ENCODE data around the gene KRT37.
A peak's percentile ranks its signal among the peaks of the same experiment; 100 is the strongest.
"Not testable (repeated sequence)": the region's sequence is repeated elsewhere in the genome, so short reads cannot be mapped to it uniquely, and the experiment has no call there.

The KRT37 gene

DNA sequence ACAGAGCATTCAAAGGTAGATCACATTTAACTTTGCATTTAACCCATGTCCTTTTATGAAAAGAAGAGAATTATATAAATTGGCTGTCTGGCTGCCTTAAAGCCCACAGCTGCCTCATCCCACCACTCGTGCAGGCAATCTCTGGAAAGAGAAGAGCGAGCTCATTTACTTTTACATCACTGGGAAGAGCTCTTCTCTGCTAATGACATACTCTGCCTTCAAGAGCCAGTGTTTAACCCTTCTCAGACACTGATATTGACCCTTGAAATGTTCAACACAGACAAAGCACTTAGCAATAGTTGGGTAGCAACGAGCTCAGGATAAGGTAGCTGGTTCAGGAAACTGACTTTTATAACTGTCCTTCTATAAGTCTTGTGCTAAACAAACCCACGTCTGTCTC lies 9.6 kb upstream of the KRT37 start:
- DNase-seq, result no peak

GRCh38 chr17:41433586-41433985 lies 9.2 kb upstream of the KRT37 start:
- no peak for DNase-seq

DNA sequence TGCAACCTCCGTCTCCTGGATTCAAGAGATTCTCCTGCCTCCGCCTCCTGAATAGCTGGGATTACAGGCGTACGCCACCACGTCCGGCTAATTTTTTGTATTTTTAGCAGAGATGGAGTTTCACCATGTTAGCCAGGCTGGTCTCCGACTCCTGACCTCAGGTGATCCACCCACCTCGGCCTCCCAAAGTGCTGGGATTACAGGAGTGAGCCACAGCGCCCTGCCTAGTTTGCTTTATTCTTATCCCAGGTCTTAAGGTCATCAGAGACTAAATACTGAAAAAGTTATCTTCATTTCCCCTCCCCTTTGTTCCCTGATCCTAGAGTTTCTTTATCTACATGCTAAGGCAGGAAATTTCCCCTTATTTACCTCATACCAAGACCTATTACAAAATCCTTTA lies 6.0 kb upstream of the KRT37 start:
- not testable (repeated sequence) for DNase-seq

DNA sequence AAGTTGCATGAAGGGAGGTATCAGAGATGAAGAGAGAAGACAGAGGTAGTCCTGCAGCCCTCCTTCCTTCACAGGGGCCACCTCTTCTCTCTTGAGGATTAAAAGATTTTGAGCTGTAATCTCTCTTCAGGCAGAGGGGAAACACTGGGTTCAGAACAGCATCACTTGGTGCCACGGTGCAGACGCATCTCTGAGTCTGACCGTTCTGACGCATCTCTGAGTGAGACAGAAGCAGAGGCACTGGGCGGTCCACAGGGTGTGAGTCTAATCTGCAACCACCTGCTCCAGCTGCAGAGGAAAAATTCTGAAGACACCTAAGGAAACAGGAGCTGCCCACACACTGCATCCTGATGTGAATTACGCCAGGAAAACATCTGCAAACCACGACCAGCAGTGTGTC lies 5.3 kb upstream of the KRT37 start:
- DNase-seq, result no peak

DNA sequence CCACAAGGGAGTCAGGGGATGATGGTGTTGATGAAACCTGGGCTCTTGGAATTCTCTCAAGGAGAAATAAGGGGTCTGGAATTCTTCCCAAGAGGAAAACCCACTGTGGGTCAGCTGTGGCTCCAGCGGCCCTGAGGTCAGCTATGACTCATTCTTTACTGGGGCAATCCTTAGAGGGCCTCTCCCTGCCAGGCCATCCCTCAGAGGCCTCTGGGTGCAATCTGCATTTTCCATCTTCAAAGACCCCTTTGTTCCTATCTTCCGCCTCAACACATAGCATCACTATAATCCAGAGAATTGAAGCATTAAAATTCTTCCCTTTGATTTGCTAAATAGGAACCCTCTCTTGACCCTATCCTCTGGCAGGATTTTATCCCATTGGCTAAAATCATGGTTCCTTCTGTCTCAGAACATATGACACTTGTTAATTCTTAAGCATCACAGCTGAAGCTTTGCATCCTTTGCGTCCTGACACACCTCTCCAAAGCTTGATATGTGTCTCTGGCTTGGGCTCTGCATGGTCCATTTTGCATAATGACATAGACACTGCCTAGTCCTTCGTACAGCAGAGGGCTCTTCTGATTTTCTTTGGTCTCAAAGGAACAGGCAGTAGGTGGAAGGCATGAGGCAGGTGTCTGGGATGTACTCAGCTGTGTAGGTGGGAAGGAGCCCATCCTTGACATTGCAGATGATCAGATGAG lies 4.4 kb upstream of the KRT37 start:
- no peak for DNase-seq

GRCh38 chr17:41422586-41422985 lies 1.8 kb downstream of the KRT37 start:
- DNase-seq, result not testable (repeated sequence)

DNA sequence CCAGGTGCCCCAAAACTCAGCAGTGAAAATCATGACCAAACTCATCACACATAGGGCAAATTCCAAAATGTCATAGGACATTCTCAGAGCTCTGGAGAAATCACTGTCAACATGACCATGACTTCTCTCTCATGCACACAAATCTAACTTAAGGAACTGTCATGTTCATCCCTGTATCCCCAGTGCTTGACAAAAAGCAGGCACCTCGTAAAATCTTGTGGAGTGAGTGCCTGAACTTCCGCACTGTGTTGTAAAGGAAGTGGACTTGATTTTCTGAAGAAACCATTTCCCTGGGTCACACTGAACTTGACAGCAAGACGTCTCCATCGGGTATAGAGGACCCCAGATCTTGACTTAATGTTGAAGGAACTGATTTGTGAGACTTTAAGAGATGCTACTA lies 2.8 kb downstream of the KRT37 start:
- no peak for DNase-seq

DNA sequence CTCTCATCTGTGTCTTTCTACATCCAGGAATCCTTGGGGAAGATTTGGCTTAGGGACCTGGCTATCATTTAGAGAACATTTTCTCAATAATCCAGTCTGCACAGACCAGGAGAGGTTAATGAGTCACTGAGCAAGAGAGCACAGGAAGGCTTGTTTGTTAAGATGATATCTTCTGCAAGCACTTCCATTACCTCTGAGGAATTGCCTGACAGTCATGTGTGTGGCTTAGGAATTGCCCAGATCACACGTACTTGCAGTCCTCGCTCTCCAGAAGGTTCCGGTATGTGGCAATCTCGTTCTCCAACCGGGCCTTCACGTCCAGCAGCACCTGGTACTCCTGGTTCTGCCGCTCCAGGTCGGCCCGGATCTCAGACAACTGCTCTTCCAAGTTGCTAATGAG lies 3.3 kb downstream of the KRT37 start:
- DNase-seq, result no peak

- DNase-seq, result no peak
These were observed 4.3 kb downstream of the KRT37 start for GRCh38 chr17:41420134-41420533.

DNA sequence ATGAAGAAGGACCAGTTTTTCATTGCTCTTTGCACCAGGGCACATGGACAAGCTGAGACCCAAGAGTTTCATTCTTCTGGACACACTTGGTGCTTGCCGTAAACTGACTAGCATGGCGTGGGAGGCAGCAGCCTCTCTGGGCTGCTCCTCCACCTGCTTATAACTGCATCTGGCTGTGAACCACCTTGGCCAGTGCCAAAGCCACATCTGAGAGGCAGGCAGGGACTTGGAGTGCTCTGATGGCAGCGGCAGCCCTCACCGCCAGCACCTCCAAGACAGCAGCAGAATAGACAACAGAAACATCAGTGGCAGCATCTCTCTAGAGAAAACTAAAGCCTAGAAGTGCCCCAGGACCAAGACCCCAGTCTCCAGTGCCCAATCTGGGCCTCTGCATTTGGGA lies 4.7 kb downstream of the KRT37 start:
- no peak for DNase-seq

- no peak for DNase-seq
These were observed 6.1 kb downstream of the KRT37 start for GRCh38 chr17:41418116-41418860.

GRCh38 chr17:41417576-41418015 lies 6.8 kb downstream of the KRT37 start:
- no peak for DNase-seq

- DNase-seq, result no peak
These were observed 7.3 kb downstream of the KRT37 start for GRCh38 chr17:41417127-41417526.

- no peak for DNase-seq
These were observed 7.9 kb downstream of the KRT37 start for GRCh38 chr17:41416479-41416878.

- DNase-seq, result no peak
These were observed 8.5 kb downstream of the KRT37 start for GRCh38 chr17:41415833-41416335.

- no peak for DNase-seq
These were observed 9.0 kb downstream of the KRT37 start for GRCh38 chr17:41415411-41415810.

DNA sequence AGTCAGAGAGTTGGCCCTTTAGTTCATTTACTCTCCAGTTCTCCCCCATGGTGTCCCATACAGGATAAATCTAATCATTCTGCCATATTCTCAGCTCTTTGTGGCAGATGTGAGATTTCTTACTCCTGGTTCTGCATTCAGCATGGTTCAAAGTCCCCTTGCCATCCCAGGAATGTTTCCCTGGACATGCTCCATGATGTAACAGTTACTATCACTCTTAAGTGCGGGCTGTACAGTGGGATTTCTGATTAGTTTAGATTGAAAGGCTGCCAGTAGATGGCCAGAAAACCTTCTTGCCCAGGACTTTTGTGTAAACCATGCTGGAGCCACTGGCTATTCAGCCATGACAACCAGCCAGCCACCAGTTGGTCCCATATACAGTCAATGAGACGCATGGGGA lies 10.4 kb downstream of the KRT37 start:
- DNase-seq, result no peak

- DNase-seq, result no peak
These were observed 10.9 kb downstream of the KRT37 start for GRCh38 chr17:41413353-41413957.

DNA sequence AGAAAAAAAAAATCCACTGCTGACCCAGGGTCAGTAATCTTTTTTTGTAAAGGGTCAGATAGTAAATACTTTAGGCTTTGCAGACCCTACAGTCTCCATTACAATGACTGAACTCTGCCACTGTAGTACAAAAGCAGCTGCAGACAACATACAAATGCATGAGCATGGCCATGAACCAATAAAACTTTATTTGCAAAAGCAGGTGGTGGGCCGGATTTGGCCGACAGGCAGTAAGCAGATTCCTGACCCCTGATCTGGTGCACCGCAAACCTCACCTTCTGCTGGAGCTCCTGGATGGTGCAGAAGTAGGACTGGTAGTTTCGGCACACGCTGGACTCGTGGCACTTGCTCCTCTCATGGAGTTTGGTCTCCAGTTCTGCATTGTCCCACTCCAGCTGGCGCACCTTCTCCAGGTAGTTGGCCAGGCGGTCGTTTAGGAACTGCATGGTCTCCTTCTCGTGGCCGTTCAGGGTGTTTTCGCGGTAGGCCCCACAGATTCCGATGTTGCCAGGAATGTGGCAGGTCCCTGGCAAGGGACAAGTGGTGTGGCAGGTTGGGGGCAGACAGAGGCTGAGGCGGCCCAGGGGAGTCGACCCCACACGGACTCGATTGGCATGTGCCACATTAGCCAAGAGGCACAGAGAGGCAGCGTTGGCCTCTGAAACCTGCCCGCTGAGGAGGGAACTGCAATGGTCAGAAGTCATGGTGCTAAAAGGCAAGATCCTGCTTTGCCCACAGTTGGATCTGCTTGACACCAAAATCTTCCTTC lies 13.1 kb downstream of the KRT37 start:
- DNase-seq, result no peak

- DNase-seq, result no peak
These were observed 17.2 kb downstream of the KRT37 start for GRCh38 chr17:41407226-41407625.

GRCh38 chr17:41406205-41406604 lies 18.2 kb downstream of the KRT37 start:
- no peak for DNase-seq

DNA sequence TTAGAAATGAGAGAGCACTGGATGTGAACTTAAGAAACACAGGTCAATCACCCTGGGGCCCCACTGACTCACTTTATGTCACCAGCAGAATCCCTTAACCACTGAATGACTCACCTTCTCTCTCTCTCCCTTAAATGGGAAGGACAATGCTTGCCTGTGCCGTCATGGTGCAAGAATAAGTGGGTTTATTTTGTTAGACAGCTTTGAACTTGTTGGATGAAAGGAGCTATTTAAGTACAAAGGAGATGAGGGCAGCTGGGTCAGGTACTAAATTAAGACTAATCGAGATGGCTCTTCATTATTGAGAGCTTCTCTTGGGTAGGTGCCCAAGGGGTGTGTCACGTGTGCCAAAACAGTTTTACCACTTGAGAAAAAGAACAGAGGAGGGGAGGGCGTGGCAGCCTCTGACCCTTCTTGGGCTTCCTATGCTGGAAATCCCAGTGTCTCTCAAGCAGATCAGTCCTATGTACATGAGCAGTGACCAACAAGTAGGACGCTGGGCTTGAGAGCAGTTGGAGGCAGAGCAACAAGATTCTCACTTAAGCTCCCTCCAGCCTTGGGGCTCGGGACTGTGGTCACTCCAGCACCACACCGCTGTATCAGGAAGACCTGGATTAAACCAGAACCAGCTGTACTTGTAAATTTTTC lies 20.2 kb downstream of the KRT37 start:
- peak; percentile 30 to 47 for DNase-seq

All from activated CD4-positive, alpha-beta T cell treated with anti-CD3 and anti-CD28 coated beads for 4 hours (primary cell).